Measurements from ENCODE around the gene PCGF3.

GRCh38 chr4:666436-666810 lies 39.2 kb upstream of the PCGF3 start:
- TF ChIP-seq POLR2AphosphoS5 (IDR thresholded peaks at IDR 0.05; ENCODE audit: low read depth, low read length) = no peak
- no peak for TF ChIP-seq REST (IDR thresholded peaks at IDR 0.05; ENCODE audit: insufficient read depth in 1 of 2, low read depth in 2 of 2, low read length in 2 of 2)
- TF ChIP-seq TAF1 (IDR thresholded peaks at IDR 0.05; ENCODE audit: borderline replicate concordance, insufficient read depth, low read length) = no peak
- TF ChIP-seq SIN3A (IDR thresholded peaks at IDR 0.05; ENCODE audit: borderline replicate concordance, insufficient read depth, low read length) = no peak
- TF ChIP-seq FOXP2 (optimal IDR thresholded peaks at IDR 0.05; ENCODE audit: borderline replicate concordance, extremely low read depth, extremely low read length, insufficient read depth) = no peak
